Measurements from ENCODE around the gene YJU2. TPM values are rescaled to one million over a fixed set of nuclear protein-coding genes. Genes with fewer than 3 reads are reported as not detected.

The YJU2 gene
- 21.4 and 26.0 TPM in 2 replicates for total RNA-seq

DNA sequence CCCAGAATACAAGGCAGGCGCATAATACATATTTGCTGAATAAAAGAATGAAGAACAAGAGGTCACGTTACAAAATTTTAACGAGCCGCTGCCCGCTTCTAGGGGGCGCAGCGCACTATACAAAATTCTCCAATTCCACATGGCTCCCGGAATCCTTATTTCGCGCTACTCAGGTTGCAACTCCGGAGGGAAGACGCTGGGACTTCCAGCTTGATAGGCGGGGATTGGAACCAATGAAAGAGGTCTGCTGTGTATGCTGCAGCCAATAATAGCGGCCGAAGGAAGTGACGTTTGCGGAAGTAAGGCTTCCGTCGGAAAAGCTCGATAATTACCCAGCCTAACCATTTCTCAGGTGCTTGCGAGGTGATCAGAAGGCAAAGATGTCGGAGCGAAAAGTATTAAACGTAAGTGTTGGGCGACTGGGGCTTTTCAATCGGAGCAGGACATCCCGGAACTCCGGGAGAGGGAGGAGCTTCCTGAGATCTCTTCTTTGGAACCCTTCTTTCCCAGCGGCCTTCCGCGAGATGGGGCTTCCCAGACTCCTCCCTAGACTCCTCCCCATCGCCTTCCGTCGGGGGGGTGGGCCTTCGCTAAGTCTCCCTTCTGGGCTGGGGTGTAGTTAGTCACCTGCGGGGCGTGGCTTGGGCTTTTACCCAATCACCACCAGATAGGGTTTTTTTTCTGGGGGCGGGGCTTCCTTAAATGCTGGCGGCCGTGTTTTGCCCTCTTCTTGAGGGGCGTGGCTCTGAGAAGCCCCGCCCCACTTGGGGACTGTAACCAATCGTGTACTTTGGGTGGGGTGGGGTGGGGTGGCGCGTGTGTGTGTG lies at the start of gene YJU2:
YJU2 (plus strand) TSS at position 314 of the 827 bp plus-strand sequence; CDS start at position 381, 67 bp downstream.

DNA sequence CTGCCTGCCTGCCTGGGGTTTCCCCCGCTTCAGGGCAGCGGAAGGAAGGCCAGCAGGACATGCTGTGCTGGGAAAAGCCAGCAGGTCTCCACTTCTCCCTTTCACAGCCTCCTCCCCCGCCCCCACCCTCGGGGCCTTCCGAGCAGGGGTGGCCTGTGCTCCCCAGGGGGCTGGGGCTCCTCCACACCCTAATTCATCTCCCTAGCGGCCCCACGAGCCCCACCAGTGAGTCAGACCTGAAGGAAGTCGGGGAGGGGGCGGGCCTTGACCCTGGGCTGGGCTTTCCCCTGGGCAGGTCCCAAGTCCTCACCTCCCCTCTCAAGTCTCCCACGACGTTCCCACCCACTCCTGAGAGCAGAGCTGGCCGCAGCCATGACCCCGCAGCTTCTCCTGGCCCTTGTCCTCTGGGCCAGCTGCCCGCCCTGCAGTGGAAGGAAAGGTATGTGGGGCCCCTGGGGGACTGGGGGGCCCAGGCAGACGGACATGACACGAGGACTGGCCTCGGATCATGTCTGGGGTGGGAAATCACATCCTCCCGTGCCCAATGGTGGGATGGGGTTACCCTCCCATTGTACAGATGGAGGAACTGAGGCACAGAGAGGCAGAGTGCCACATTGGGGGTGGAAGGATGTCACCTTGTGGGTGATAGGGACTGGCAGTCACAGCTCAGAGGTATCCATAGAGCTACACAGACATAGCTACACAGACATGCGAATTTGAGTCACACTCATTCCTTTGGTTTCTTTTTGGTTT lies 17.5 kb upstream of the YJU2 start, which contains the start of gene EBI3:
EBI3 (plus strand) TSS at position 345 of the 753 bp plus-strand sequence; CDS start at position 373, 28 bp downstream.

DNA sequence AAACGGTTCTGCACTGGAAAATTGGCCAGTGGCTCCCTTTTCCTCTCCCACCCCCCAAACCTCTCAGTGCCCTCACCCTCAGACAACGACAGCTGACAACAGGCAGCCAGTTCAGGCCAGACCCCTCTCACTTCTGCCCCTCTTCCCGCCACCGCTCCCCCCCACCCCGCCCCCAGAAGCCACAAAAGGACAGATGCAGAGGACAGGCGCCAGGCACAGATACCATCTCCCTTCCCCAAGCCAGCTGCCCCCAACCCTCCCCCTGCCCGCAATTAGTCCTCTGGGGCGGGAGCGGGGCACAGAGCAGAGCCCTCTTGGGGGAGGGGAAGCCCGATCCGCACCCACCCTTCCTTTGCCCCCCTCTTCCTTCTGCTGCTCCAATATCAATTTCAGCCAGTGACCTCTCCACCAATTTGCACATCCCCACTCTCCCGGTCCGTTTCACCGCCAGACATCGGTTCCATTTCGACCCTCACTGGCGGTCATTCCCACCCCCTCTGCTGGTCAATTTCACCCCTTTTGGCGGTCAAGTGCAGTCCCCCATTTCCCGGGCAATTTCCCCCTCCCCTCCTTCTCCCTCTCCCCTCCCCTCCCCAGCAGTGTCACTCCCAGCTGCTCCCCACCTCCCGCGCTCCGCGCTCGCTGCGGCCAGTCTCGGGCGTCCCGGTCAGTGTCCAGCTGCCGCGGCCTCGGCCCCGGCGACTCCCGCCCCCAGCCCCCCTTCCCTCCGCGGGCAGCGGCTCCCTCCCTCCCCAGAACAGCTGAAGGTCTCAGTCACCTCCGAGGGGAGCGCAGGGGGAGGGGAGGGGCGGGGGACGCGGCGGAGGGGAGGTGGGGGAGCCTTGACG lies 31.8 kb downstream of the YJU2 start, which contains the start of gene SHD:
SHD (plus strand) TSS at position 848 of the 848 bp plus-strand sequence. CDS start 798 bp downstream, outside the sequence.

DNA sequence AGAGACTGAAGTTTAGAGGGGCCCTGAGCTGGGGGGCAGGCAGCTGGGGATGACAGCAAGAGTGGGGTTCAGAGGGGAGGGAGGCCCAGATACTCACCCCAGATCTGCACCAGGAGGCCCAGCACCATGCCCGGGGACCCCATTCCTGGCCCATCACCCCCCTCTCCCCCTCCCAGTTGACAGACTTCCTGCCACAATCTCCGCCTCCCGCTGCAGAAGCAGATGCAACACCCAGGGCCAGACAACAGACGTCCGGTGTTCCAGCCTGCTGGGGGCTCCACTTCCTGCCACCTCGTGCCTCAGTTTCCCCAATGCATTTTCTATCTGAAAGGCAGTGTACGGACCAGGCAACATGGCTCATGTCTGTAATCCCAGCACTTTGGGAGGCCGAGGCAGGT lies 55.4 kb downstream of the YJU2 start, which contains the start of gene TMIGD2:
TMIGD2 (minus strand) TSS at position 147 of the 398 bp plus-strand sequence; CDS start at position 143, 4 bp downstream.

DNA sequence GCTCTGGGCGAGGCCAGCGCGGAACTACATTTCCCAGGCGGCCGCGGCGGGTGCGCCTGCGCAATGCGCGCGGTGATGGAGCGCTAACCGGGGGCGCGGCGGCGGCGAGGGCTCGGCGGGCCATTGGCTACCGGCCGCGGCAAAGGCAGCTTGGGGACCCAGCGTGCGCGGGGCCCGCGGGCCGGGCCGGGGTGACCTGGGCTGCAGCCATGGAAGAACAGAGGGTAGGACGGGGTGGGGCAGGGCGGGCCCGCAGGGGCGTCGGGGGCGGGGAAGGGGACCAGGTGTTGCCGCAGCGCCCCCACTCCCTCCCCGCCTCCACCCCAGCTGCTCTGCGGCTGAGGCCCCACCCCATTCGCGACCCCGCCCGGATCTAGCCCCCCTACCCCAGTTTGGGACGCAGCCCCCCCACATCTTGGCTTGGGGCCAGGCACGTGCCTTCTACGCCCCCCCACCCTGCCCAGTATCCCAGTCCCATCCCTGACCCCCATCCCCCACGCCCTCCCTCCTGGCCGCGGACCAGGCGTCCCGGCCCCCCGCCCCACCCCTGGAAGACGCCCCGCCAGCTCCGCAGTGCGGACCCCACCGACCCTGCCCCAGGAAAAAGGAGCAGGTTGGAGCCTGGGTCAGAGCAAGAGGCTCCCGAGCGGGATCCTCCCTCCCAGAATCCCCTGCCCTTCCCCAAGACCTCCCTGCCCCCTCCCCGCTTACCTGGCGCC lies 57.8 kb downstream of the YJU2 start, which contains the start of gene FSD1:
FSD1 (plus strand) TSS at position 61 of the 719 bp plus-strand sequence; CDS start at position 210, 149 bp downstream.

Other genes starting within 250 kb of the YJU2 start
- 17.9 and 24.2 TPM in 2 replicates for gene PIAS4, start 239.3 kb upstream of the YJU2 start, total RNA-seq
- 11.4 and 12.8 TPM in 2 replicates for gene ZBTB7A, start 180.2 kb upstream of the YJU2 start, total RNA-seq
- gene MAP2K2, start 123.0 kb upstream of the YJU2 start, total RNA-seq, result 105 and 171 TPM in 2 replicates
- not detected in 2 replicates for gene CREB3L3, start 93.4 kb upstream of the YJU2 start, total RNA-seq
- 12.7 and 13.7 TPM in 2 replicates for gene SIRT6, start 64.5 kb upstream of the YJU2 start, total RNA-seq
- gene ANKRD24, start 64.4 kb upstream of the YJU2 start, total RNA-seq, result 0.30 and 0.32 TPM in 2 replicates
- gene EBI3, start 17.6 kb upstream of the YJU2 start, total RNA-seq, result 0.32 and 0.46 TPM in 2 replicates
- not detected in 2 replicates for gene SHD, start 32.2 kb downstream of the YJU2 start, total RNA-seq
- gene TMIGD2, start 55.3 kb downstream of the YJU2 start, total RNA-seq, result not detected in 2 replicates
- 32.5 and 34.1 TPM in 2 replicates for gene FSD1, start 57.5 kb downstream of the YJU2 start, total RNA-seq
- 10.1 and 12.8 TPM in 2 replicates for gene STAP2, start 91.7 kb downstream of the YJU2 start, total RNA-seq
- 5.6 and 8.8 TPM in 2 replicates for gene MPND, start 96.5 kb downstream of the YJU2 start, total RNA-seq
- gene SH3GL1, start 153.5 kb downstream of the YJU2 start, total RNA-seq, result 24.7 and 27.2 TPM in 2 replicates
- 11.7 and 20.4 TPM in 2 replicates for gene CHAF1A, start 155.6 kb downstream of the YJU2 start, total RNA-seq
- gene UBXN6, start 210.7 kb downstream of the YJU2 start, total RNA-seq, result 63.8 and 67.9 TPM in 2 replicates
- gene HDGFL2, start 225.2 kb downstream of the YJU2 start, total RNA-seq, result 53.9 and 75.8 TPM in 2 replicates